Caki2 (cell line): ENCODE results near the gene PHF13. TPM values are rescaled to one million over a fixed set of nuclear protein-coding genes. Genes with fewer than 3 reads are reported as not detected.
"Not testable (repeated sequence)": the region's sequence is repeated elsewhere in the genome, so short reads cannot be mapped to it uniquely, and the experiment has no call there.

Source experiments
- DNase-seq: peaks from one replicate; pipeline ENCODE4 v3.0.0-alpha.2; 2015; ENCODE audit warnings: low read depth
- in situ Hi-C: cut with HindIII; loops from 2 replicates; pipeline ENCODE4 v1.10.0; 2016; ENCODE audit warnings: low sequenced_read_pairs, low pct_unique_long_range_greater_than_20kb, mixed read lengths
- total RNA-seq: library from RNA; depleted of rRNA; stranded (reverse); fragments of >200 nt; shearing (Covaris generic); gene quantifications from 2 replicates; pipeline ENCODE4 v1.2.3, GENCODE V29; 2014; ENCODE audit warnings: low replicate concordance

The PHF13 gene
- total RNA-seq, 1 experiment from 2014 or later = 11.0 TPM

DNA sequence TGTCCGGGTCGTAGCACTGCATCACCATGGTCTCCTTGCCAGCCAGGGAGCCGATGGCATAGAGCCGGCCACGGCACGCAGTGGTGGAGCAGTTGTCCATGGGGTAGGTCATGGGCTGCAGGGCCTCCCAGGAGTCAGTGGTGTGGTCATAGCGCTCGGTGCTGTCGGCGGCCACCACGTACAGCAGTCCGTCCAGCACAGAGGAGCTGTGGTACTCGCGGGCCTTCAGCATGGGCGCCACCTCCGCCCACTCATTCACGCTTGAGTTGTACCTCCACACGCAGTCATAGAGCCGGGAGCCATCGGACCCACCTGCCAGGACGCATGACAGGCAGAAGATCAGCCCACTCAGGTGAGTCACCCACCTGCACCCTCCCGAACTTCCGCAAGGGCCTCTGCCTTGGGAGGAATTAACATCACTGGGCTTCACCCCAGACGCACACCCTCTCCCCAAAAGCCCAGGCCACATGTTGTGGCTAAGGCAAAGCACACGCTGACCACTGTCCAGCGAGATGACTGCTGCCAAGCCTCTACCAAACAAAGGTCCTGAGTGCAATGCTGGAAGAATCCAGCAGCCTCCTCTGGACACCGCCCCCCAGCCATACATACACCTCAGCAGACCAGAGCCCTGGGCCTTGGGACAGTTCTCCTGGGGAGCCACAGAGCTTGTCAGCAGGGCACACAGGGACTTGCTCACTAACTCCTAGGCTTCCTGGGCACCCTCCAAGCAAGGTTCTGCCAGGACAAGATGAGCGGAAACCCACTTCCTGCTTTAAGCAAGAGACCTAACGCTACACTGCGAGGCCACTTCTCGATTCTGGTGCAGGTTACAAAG lies 14.2 kb upstream of the PHF13 start:
- in situ Hi-C loops = no loop called here
- DNase-seq = peak; percentile 16

DNA sequence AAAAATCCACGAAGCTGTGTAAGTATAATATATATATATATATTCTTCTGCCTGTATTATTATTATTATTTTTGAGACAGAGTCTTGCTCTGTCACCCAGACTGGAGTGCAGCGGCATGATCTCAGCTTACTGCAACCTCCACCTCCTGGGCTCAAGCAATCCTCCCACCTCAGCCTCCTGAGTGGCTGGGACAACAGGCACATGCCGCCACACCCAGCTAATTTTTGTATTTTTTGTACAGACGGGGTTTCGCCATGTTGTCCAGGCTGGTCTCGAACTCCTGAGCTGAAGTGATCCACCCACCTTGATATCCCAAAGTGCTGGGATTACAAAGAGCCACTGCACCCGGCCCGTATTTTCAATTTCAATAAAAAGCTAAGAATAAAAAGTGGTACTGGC lies 13.5 kb upstream of the PHF13 start:
- DNase-seq, in situ Hi-C loops: not testable (repeated sequence)

DNA sequence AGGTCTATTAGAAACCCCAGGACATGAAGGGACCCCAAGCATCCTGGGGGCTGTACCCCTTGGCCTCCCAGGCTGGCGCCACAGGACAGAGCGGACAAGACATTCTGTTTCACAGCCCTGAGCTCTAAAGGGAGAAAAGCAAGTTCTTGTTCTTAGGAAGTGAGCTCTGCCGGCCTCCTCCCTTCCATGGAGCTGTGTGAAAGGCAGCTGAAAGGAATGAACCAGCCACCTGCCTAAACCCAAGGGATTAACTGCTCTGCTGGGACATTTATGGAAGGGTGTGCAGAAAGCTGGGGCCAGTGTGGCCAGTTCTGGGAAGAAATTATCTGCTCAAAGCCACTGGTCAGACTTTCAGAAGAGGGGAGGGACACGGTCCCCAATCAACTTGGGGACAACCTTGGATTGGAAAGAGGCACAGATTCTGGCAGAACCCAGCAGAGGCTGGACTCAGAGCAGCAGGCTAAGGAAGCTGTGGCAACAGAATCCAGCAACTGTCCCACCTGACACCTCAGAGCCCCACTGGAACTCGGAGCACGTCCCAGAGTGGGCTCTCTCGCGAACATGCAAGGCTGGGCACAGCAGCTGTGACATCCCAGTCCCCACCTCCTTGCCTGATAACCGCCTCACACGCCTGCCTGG lies 13.0 kb upstream of the PHF13 start:
- in situ Hi-C loops = no loop called here
- DNase-seq = no peak

DNA sequence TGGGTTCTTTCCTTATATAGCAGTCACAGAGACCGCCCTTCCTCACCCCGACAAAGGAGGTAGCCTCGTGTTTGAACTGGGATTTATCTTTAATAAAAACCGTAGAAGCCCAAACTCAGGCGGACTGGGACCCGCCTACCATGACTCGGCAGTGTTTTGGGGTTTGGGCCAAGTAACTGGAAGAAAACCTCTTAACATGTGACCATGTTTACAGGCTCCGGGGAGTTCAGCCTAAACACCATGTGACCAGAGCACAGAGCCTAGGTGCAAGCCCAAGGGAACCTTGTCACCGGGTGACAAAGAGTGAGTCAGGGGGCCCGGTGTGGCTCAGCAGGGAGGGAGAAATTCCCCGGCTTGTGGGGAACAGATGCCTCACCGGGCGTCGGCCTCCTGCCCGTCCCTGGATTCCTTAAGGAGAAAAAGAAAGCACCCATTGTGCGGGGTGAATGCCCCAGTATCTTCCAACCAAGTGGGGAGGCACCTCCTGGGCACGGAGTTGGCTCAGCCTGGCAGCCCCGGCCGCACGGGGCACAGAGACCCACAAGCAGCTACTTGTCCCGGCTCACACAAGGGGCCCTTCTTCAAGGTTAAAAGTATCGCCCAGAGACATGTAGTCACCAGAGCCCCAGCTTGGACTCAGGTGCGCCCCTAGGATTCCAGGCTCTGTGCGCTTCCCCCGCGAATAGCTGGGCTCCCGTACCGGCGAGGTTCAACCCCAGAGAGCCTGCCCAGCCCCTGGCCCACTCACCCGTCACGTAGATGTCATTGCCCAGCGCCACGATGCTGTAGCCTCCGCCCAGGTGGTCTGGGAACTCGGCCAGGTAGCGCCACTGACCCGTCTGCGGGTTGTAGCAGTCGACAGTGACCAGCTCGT lies 12.2 kb upstream of the PHF13 start:
- DNase-seq = peak; percentile 94
- in situ Hi-C loops = no loop called here

DNA sequence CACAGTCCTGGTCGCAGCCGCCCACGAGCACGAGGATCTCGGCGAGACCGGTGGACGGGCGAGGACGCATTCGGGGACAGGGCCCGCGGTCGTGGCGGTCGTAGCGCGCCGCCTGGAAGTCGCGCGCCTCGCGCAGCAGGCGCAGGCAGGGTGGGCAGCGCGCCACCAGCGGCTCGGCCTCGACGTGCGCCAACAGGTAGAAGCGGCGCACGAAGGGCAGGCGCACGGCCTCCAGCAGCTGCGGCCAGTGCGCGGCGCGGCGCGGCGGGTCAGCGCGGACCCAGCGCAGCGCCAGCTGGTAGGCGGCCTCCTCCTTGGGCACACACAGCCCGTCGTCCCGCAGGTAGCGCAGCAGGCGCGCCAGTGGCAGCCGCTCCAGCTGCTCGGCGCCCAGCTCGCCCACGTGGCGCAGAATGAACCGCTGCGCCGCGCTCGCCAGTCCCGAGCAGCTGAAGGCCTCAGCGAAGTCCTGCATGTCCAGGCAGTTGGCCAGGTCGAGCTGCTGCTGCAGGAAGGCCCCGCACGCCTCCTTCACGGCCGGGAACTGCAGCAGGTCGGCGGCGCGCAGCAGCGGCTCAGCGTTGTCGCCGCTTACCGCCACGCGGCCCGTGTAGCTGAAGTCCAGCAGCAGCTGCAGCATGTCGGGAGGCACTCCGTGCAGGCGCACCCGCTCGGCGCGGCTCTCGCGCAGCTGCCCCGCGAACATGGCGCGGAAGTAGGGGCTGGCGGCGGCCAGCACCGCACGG lies 11.4 kb upstream of the PHF13 start:
- in situ Hi-C loops = no loop called here
- DNase-seq = peak; percentile 66

DNA sequence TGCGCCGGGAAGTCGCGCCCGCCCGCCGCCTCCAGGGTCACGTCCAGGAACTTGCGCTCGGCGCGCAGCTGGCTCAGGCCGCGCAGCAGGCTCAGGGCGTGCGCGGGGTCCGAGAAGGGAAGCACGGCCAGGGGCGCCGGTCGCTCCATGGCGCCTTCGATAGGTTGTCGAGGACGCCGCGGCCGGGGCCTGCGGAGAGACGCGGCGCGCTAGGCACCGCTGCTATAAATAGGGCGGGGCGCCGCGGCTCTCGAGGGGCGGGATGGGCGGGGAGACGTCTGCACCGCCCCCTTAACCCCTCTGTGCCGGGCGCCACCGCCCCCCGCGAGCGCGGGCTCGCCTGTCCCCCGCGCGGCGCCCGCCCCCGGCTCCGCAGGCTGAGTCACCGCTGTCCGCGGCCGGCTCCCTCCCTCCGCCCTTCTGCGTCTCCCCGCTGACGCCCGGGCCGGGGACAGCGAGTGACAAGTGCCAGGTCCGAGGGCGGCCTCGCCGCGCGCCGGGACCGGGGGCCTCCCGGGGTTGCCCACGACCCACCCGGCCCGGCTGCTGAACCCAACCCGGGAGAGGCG lies 10.8 kb upstream of the PHF13 start, which contains the start of gene KLHL21:
Gene KLHL21 (minus strand): TSS at position 201 of the 569 bp plus-strand sequence. CDS start 52 bp downstream, at position 149.
- DNase-seq = peak; percentile 84
- in situ Hi-C loops = no loop called here

DNA sequence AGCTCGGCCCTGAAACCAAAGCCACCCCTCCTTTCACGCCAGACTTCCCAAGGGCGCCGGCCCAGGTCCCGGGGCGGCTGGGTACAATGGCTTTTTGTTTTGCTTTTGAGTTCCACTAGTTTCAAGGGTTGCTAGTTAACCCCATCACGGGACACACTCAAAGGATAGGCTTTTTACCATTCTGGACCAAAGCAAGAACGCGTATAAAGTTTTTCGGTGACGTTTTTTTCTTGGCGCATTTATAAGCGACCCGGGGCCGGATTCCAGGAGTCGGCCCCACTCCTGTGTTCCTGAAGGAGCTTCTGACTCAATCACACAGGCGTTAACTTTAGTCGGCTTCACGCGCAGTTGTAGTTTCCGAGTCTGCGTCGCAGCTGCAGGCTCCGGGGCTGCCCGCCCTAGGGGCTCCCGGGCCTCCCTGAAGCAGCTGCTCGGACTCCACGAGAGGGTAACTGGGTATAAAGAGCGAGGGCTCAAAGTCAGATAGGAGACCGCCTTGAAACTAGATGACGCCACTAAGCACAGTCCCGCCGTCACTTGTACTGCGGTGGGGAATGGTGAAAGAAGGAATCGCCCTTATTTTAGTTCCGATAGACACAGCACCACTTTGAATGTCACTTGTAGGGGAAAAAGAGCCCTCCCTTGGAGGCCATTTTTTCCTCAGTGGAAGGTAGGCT lies 10.2 kb upstream of the PHF13 start:
- no peak for DNase-seq
- in situ Hi-C loops = no loop called here

DNA sequence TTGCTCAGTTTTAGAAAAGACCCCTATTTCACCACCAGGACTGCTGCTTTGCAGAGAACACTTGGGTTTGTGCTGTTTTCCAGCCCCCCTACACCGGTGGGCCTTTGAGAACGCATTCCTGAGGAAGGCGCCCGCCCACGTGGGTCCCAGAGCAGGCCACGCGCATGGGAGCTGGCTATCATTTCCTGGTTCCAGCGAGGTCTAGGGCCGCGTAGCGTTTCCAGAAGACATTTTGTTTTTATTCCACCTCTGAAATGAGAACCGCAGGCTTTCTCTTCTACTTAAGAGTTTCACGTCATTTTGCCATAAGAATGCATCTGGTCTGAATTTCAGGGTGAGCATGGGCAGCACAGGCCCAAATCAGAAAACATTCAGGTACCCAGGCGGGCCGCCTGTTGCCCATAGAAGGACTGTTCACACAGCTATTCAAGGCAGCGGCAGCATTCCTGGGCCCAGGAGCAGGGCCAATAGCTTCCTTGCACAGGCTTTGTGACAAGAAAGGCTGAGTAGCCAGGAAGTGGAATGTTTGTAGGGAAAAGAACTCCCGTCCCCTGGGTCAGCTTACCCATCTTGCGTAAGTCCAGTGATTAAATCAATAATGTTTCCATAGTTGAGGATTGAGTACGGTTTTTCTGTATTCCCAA lies 9.5 kb upstream of the PHF13 start:
- in situ Hi-C loops = no loop called here
- DNase-seq = no peak

DNA sequence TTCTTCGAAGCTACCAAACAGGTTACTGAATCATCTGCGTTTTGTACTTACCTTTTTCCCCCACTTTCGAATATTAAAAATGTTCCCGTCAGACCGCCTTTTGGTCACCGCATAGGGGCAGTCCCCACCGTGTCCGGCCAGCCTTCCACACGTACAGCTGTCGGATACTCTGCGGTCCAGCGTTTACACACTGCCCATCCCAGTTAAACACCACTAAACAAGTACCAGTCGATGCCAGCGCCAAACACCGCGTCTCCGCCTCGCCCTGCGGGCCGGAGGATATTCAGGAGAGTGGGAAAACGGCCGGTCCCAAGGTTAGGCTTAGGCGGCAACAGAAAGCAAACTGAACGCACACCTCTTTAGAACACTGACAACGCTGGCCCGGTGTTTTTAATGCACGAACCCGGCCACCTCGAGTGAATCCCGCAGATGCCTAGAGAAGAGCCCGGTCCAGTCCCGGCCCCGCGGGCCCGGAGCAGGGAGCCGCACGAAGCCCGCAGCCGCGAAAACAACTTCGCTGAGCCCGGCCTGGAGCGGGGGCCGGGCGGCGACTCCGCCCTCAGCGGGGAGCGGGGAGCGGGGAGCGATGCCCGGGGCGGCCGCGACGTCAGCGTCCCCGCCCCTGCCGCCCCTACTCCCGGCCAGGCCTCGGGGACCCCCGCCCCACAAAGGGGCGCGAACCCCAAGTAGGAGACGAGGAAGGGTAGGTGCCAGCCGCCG lies 730 bp upstream of the PHF13 start:
- DNase-seq = peak; percentile 55
- in situ Hi-C loops = no loop called here

DNA sequence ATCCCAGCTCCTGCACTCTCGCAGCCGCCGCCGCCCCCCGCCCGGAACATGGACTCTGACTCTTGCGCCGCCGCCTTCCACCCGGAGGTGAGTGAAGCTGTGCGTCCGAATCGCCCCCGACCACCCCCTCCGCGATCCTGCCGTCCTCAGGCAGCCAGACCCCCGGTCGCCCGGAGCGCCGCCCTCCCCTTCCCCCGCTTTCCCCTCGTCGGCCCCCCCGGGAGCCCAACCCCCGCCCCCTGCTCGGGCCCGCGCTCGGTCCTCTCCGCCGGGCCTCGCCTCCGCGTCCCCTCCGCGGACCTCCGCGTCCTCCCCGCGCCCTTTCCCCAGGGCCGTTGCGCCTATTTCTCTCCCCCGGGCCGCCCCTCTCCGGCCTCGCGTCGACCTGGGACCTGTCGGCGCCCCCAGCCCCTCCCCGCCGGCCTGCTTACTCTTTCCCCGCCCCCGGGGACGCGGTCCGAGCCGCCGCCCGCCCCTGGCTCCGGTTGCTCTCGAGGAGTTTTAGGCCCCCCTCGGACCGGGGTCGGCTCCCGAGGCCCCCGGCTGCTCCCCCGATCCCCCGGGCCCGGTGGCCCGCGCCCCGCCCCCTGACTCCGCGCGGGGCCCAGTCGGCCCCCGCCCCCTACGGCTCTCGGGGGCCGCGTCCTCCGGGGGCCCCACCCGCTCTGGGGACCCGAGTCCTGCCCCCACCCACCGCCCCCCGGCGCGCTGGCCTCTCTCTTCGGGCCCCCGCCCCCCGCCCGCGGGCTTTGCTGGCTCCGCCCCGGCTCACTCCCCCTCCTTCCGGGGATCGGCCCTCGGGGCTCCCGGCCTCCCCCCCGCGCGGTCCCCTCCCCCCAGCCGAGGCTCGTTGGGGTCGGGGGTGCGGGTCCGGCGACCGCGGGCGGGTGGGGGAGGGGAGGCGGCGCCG lies 743 bp downstream of the PHF13 start:
- in situ Hi-C loops = no loop called here
- DNase-seq = no peak

DNA sequence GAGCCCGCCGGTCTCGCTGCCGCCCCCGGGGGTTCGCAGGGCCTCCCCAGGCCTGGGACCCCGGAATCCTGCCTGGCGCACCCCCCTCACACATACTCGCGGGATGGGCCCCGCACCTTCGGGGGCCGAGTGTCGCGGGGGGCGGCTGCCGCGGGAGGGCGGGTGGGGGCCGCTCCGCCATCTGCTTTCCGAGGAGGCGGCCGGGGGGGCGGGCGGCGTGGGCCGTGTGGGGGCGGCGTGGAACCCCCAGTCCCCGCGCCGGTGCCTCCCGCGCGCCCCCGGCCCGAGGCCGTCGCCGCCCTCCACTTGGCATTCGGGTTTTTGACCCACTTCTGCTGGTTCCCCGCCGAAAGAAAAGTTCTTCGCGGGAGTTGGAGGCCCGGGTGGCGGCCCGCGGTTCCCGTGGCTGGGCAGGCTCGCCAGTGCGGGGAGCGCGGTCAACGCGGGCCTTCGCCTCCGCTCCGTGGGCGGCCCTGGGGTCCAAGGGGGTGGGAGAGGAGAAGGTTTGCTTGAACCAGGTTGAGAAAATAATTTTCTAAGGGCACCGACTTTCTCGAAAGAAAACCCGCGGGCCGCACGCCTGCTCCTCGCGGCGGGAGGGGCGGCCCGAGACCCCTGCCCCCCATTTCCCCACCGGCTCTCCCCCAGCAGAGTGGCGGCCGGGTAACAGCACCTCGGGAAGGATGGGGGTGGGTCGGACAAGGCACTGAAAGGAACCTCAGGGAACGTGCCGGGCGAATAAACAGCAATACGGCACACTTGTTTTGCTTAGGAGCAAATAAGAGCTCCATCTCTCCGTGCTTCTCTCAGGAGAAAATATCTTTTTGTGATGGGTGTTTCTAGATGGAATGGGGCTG lies 1.6 kb downstream of the PHF13 start:
- in situ Hi-C loops = no loop called here

DNA sequence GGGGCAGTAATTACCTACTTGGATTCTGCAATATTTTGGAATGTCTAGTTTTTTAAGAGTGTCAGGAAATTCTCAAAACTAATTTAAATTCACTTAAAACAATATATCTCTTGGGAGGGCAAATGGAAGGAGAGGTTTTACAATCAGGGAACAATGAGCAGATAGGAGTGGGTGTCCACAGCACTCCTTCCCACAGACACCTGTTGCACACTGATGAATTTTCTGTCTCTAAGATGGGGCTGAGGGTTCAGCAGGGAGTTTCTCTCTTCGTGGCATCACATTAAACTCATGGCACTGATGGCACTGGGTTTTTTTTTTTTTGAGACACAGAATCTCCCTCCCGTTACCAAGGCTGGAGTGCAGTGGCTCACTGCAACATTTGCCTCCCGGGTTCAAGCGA lies 5.5 kb downstream of the PHF13 start:
- in situ Hi-C loops = no loop called here
- DNase-seq = no peak

More for the DNA sequence above, 1.6 kb downstream of the PHF13 start:
- DNase-seq = no peak

DNA sequence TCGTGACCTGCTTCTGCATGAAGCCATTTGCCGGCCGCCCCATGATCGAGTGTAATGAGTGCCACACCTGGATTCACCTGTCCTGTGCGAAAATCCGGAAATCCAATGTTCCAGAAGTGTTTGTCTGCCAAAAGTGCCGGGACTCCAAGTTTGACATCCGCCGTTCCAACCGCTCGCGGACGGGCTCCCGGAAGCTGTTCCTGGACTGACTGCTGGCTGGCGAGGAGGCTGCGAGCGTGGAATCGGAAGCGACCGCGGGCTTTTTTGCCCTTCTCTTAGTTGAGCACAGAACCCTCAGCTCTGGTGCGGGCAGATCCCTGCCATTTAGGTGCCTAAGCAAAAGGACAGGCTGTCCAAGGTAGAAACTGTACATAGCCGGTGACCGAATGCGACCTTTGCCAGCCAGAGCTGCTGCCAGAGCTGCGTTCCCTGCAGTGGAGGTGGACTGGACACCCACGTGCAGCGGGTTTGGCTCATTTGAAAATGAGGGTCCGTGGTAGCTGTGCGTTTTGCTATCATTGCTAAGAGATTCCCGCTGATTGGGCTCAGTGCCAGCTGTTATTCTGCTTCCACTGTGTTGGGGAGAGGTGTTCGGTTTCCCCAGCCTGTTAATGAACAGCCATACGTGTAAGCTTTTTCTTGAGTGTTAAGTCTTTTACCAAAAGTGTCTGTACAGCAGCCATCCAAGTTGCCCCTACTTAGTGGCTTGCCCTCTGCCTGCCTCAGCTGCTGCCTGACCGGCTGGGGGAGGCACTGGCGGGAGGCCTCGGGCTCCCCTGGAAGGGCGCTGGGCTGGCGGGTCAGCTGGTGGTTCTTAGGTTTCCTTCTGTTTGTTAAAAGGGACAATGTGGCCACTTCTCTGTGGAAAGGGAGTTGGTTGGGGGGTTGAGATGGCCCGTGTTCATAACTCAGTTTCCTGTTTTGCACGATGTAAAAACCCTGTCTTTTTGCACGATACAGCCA lies 8.2 kb downstream of the PHF13 start:
- in situ Hi-C loops = no loop called here
- no peak for DNase-seq
